Measurements from ENCODE around the gene ODF4.

Gene ODF4

GRCh38 chr17:8339540-8339939 is at the start of gene ODF4:
Gene ODF4, plus strand, starts transcription at chr17:8339840. Its CDS starts 212 bp downstream, at chr17:8340052.
- no peak for DNase-seq

GRCh38 chr17:8290043-8290442 is 49.6 kb upstream of the ODF4 start:
- no peak for DNase-seq

GRCh38 chr17:8292639-8293395 is 46.8 kb upstream of the ODF4 start:
- no peak for DNase-seq

- no peak for DNase-seq
These were observed 45.3 kb upstream of the ODF4 start for GRCh38 chr17:8294361-8294760.

- DNase-seq: no peak
These were observed 44.8 kb upstream of the ODF4 start for GRCh38 chr17:8294814-8295316.

- no peak for DNase-seq
These were observed 39.4 kb upstream of the ODF4 start for GRCh38 chr17:8300226-8300625.

- DNase-seq: peak; percentile 56 to 64
These were observed 38.9 kb upstream of the ODF4 start for GRCh38 chr17:8300627-8301242.

GRCh38 chr17:8310601-8311123 is 29.0 kb upstream of the ODF4 start:
- no peak for DNase-seq

- DNase-seq: no peak
These were observed 28.4 kb upstream of the ODF4 start for GRCh38 chr17:8311131-8311790.

- no peak for DNase-seq
These were observed 27.4 kb upstream of the ODF4 start for GRCh38 chr17:8312251-8312650.

- no peak for DNase-seq
These were observed 26.7 kb upstream of the ODF4 start for GRCh38 chr17:8312726-8313600.

- DNase-seq: no peak
These were observed 24.6 kb upstream of the ODF4 start for GRCh38 chr17:8314797-8315763.

- no peak for DNase-seq
These were observed 23.8 kb upstream of the ODF4 start for GRCh38 chr17:8315764-8316217.

- DNase-seq: no peak
These were observed 21.4 kb upstream of the ODF4 start for GRCh38 chr17:8318010-8318935.

- DNase-seq: no peak
These were observed 19.4 kb upstream of the ODF4 start for GRCh38 chr17:8320262-8320661.

- no peak for DNase-seq
These were observed 18.6 kb upstream of the ODF4 start for GRCh38 chr17:8320990-8321389.

GRCh38 chr17:8322061-8322460 is 17.6 kb upstream of the ODF4 start:
- no peak for DNase-seq

- DNase-seq: no peak
These were observed 15.5 kb upstream of the ODF4 start for GRCh38 chr17:8324132-8324531.

GRCh38 chr17:8324923-8325322 is 14.7 kb upstream of the ODF4 start:
- no peak for DNase-seq

All from activated CD4-positive, alpha-beta T cell treated with anti-CD3 and anti-CD28 coated beads for 4 hours (primary cell).